ENCODE results near the gene KAT2A.

DNA sequence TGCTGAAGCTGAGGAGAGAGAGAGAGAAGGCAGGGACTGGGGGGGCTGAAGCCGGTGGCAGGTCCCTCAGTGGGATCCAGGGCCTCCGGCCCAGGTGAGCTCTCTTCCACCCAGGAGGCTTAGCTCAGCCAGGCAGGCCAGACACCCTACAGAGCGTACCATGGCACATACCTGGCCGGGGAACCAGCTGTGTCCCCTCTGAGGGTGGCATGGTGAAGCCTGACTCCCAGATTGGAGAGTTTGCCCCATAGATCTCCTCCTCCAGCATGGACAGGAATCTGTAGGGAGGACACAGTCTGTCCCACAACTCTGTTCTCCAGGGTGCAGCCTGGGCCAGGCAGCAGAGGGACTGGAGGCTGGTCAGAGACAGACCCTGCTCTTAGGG, 3.0 kb downstream of the KAT2A start:
- TF ChIP-seq POLR2AphosphoS5 (IDR thresholded peaks at IDR 0.05), result no peak
- TF ChIP-seq, protein P1, sequence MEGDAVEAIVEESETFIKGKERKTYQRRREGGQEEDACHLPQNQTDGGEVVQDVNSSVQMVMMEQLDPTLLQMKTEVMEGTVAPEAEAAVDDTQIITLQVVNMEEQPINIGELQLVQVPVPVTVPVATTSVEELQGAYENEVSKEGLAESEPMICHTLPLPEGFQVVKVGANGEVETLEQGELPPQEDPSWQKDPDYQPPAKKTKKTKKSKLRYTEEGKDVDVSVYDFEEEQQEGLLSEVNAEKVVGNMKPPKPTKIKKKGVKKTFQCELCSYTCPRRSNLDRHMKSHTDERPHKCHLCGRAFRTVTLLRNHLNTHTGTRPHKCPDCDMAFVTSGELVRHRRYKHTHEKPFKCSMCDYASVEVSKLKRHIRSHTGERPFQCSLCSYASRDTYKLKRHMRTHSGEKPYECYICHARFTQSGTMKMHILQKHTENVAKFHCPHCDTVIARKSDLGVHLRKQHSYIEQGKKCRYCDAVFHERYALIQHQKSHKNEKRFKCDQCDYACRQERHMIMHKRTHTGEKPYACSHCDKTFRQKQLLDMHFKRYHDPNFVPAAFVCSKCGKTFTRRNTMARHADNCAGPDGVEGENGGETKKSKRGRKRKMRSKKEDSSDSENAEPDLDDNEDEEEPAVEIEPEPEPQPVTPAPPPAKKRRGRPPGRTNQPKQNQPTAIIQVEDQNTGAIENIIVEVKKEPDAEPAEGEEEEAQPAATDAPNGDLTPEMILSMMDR (IDR thresholded peaks at IDR 0.05), result no peak
- no peak for TF ChIP-seq POLR2A (IDR thresholded peaks at IDR 0.05)

All from breast epithelium (tissue), 3 donors.